Measurements from ENCODE around the gene FHL1.
"Not testable (repeated sequence)": the region's sequence is repeated elsewhere in the genome, so short reads cannot be mapped to it uniquely, and the experiment has no call there.

FHL1 gene

GRCh38 chrX:136227074-136227473 lies 79.7 kb downstream of the FHL1 start:
- no peak for DNase-seq (ENCODE audit: low read depth)
- H3K4me3 ChIP-seq (ENCODE audit: low read length): no peak overlapping the region
- no peak for TF ChIP-seq CTCF (conservative IDR thresholded peaks at IDR 0.05; ENCODE audit: low read depth, low read length)

- no peak for DNase-seq (ENCODE audit: low read depth)
- H3K4me3 ChIP-seq (ENCODE audit: low read length): no peak overlapping the region
- no peak for TF ChIP-seq CTCF (conservative IDR thresholded peaks at IDR 0.05; ENCODE audit: low read depth, low read length)
Measured at GRCh38 chrX:136227948-136228838, 80.9 kb downstream of the FHL1 start.

- no peak for TF ChIP-seq CTCF (conservative IDR thresholded peaks at IDR 0.05; ENCODE audit: low read depth, low read length)
- H3K4me3 ChIP-seq (ENCODE audit: low read length): no peak overlapping the region
- no peak for DNase-seq (ENCODE audit: low read depth)
Measured at GRCh38 chrX:136228839-136229207, 81.5 kb downstream of the FHL1 start.

- TF ChIP-seq CTCF (conservative IDR thresholded peaks at IDR 0.05; ENCODE audit: low read depth, low read length): no peak
- no peak overlapping the region for H3K4me3 ChIP-seq (ENCODE audit: low read length)
Measured at GRCh38 chrX:136237074-136237473, 89.7 kb downstream of the FHL1 start.

GRCh38 chrX:136237849-136238248 lies 90.5 kb downstream of the FHL1 start:
- not testable (repeated sequence) for H3K4me3 ChIP-seq (ENCODE audit: low read length); DNase-seq (ENCODE audit: low read depth)

More at GRCh38 chrX:136237074-136237473, 89.7 kb downstream of the FHL1 start:
- no peak for DNase-seq (ENCODE audit: low read depth)

GRCh38 chrX:136246201-136246600 lies 98.9 kb downstream of the FHL1 start:
- no peak for TF ChIP-seq CTCF (conservative IDR thresholded peaks at IDR 0.05; ENCODE audit: low read depth, low read length)
- H3K4me3 ChIP-seq (ENCODE audit: low read length): no peak overlapping the region

GRCh38 chrX:136250191-136251040 lies 103.1 kb downstream of the FHL1 start:
- peak overlapping the region; percentile 63 for H3K4me3 ChIP-seq (ENCODE audit: low read length)
- no peak for TF ChIP-seq CTCF (conservative IDR thresholded peaks at IDR 0.05; ENCODE audit: low read depth, low read length)
- DNase-seq (ENCODE audit: low read depth): no peak

More at GRCh38 chrX:136246201-136246600, 98.9 kb downstream of the FHL1 start:
- no peak for DNase-seq (ENCODE audit: low read depth)
